GM19238 (cell line): Measurements from ENCODE around the gene MTHFD2L.
"Not testable (repeated sequence)": the region's sequence is repeated elsewhere in the genome, so short reads cannot be mapped to it uniquely, and the experiment has no call there.

Experiments
- DNase-seq: peaks from one replicate; pipeline ENCODE4 v3.0.0; 2011; ENCODE audit warnings: low spot score; ENCODE audit not compliant: insufficient read length

MTHFD2L gene

DNA sequence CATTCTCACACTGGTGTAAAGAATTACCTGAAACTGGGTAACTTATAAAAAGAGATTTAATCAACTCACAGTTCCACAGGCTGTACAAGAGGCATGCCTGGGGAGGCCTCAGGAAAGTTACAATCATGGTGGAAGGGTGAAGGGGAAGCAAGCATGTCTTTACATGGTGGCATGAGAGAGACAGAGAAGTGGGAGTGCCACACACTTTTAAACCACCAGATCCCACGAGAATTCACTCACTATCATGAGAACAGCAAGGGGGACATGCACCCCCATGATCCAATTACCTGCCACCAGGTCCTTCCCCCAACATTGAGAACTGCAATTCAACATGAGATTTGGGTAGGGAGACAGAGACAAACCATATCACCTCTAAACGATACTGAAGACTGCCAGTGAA lies 173.3 kb downstream of the MTHFD2L start:
- DNase-seq = no peak

DNA sequence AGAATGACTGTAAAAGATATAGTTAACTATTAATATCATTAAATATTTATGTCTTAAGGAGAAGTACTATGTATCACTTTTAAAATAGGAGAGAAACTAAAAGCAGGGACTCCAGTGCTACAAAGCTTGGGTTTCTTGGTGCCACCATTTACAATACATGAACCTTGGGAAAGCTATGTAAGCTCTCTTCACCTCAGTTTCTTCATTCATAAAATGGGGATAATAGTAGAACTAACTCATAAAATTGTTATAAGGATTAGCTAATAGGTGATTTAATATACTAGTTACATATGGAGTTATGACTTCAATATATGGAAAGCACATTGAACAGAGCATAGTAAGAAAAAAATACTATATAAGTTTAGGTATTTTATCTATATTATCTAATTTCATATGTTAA lies 174.0 kb downstream of the MTHFD2L start:
- no peak for DNase-seq

DNA sequence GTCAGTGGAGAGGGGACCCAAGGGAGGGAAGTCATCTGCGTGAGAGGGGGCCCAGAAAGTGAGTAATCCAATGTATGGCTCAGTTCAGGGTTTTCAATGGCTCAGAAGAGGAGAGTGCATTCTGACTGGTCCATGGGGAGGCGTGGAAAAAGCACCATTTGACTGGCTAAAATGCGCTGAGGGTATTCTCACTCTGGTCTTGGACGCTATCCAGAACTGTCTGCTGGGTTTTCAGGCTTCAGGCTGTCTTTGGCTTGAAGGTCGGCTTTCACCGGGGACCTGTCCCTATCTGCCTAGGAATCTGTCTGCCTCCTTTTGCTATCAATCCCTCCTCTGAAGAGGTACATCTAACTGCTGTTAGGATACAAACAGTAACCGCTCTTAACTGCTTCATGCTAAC lies 176.7 kb downstream of the MTHFD2L start:
- DNase-seq = no peak

DNA sequence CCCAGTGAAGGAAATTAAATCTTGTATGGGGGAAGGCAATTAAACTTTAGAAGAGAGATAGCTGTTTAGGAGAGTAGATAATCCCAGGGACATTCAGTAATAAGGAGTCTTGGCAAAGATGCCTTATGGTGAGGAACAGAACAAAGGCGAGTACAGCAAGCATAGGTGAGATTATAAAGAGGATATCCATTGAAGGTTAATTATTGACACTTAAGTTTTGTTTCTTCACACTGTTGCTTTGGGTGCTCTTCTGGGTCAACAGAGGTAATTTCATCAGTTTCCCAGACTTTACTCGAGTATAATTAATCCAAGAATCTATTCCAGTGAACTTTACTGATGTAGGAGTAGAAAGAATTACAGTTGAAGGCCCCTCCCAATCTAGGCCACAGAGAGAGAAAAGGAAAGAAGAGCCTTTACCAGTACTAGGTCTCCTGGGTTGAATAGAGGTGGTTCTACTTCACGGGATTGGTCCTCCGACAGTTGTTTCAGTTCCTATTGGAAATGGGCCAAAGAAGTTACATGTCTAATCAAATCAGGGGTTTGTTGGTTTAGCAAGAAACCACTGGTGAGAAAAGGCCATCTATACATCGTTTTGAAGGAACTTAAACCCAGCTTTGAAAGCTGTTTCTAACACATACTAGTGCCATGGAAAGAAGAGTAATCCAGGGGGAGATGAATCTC lies 177.6 kb downstream of the MTHFD2L start:
- DNase-seq = no peak

DNA sequence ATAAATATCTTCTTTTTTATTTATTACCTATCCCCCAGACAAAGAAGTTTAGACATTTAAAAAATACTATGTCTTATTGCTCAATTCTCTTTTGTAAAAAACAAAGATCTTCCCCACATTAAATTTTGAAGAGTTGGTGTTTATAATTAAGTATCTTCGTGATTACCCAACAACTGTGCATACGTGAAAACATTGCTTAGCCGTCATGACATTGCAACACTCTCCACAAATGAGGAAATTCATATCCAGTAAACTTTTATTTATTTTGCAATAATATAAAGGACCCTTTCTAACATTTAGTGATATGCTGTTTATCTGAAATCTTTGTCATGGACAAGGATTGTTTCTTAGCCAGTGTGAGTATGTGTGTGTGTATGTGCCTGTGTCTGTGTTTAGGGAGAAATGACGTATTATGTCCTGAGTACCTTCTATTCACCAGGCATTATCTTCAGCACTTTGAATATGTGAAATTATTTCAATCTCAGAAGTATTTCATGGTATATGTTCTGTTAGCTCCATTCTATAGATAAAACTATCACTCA lies 180.9 kb downstream of the MTHFD2L start:
- no peak for DNase-seq

DNA sequence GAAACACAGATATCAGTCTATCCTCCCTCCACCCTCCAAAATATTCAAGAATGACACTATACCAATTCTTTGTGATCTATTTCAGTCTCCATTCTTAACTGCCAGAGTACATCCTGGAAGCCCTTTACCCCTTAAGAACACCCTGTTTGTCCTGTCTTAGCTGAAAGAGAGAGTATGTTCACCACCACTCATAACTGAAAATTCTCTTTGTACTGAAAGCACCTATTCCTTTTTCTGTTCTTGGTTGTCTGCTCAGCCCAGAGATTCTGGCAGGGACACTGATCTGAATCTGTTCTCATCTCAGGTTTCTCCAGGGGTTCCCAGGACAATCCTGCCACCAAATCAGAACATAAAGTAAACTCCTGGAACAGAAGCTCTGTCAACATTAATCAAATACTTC lies 181.6 kb downstream of the MTHFD2L start:
- no peak for DNase-seq

DNA sequence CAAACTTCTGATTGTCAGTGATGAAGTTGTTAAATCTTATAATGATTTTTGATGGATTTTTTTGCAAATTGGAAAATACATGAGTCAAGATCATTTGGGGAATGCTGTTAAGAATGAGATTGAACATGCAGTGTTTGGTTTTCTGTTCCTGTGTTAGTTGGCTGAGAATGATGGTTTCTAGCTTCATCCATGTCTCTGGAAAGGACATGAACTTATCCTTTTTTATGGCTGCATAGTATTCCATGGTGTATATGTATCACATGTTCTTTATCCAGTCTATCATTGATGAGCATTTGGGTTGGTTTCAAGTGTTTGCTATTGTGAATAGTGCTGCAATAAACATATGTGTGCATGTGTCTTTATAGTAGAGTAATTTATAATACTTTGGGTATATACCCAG lies 182.5 kb downstream of the MTHFD2L start:
- DNase-seq = not testable (repeated sequence)

DNA sequence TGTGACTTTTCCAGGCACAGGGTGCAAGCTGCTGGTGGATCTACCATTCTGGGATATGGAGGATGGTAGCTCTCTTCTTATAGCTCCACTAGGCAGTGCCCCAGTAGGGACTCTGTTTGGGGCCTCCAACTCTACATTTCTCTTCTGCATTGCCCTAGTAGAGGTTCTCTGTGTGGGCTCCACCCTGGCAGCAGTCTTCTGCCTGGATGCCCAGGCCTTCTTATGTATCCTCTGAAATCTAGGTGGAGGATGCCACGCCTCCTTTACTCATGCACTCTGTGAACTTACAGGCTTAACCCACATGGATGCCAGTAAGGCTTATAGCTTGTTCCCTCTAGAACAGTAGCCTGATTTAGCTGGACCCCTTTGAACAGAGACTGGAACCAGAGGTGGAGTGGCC lies 186.1 kb downstream of the MTHFD2L start:
- DNase-seq = no peak
